ENCODE results near the gene REST.
"Not testable (repeated sequence)": the region's sequence is repeated elsewhere in the genome, so short reads cannot be mapped to it uniquely, and the experiment has no call there.

REST gene

DNA sequence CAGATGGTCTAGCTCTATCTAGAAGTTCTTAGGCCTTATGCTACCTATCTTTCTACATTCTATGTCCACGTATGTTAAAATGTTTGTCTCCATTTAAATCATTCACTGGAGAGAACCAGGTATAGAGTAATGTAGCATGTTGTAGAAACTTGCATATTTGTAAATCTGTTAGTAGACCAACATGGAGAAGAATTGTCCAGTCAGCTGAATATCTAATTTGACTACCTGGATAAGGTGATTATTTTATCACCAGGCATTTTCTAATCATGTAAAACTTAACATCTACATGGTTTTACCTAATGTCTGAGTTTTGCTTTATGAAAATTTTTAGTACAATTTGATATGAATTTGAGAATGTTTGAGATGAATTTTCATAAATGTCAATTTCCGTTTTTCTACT, 19.5 kb downstream of the REST start:
- no peak overlapping the region for H3K4me3 Mint-ChIP-seq
- no peak for DNase-seq
- no peak overlapping the region for H3K27ac Mint-ChIP-seq
- no peaks in the 10 kb centered on the region for H3K9me3 Mint-ChIP-seq
- H3K27me3 Mint-ChIP-seq (ENCODE audit: low read depth, poor library complexity): peaks cover 2% of the 10 kb centered on the region
- TF ChIP-seq, protein P1, sequence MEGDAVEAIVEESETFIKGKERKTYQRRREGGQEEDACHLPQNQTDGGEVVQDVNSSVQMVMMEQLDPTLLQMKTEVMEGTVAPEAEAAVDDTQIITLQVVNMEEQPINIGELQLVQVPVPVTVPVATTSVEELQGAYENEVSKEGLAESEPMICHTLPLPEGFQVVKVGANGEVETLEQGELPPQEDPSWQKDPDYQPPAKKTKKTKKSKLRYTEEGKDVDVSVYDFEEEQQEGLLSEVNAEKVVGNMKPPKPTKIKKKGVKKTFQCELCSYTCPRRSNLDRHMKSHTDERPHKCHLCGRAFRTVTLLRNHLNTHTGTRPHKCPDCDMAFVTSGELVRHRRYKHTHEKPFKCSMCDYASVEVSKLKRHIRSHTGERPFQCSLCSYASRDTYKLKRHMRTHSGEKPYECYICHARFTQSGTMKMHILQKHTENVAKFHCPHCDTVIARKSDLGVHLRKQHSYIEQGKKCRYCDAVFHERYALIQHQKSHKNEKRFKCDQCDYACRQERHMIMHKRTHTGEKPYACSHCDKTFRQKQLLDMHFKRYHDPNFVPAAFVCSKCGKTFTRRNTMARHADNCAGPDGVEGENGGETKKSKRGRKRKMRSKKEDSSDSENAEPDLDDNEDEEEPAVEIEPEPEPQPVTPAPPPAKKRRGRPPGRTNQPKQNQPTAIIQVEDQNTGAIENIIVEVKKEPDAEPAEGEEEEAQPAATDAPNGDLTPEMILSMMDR (IDR thresholded peaks at IDR 0.05): no peak
- H3K4me1 Mint-ChIP-seq: no peaks in the 10 kb centered on the region
- peaks cover 84% of the 10 kb centered on the region for H3K36me3 Mint-ChIP-seq (ENCODE audit: low read depth)

DNA sequence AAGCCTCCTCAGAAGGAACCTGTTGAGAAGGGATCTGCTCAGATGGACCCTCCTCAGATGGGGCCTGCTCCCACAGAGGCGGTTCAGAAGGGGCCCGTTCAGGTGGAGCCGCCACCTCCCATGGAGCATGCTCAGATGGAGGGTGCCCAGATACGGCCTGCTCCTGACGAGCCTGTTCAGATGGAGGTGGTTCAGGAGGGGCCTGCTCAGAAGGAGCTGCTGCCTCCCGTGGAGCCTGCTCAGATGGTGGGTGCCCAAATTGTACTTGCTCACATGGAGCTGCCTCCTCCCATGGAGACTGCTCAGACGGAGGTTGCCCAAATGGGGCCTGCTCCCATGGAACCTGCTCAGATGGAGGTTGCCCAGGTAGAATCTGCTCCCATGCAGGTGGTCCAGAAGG, 22.9 kb downstream of the REST start:
- Mint-ChIP-seq H3K27ac (no peak overlapping the region), H3K36me3 (ENCODE audit: low read depth) (peaks cover 79% of the 10 kb centered on the region), H3K4me1 (no peaks in the 10 kb centered on the region), H3K27me3 (ENCODE audit: low read depth, poor library complexity) (peaks cover 3% of the 10 kb centered on the region), H3K9me3 (no peaks in the 10 kb centered on the region), H3K4me3 (no peak overlapping the region)
- DNase-seq: no peak
- TF ChIP-seq, protein P1 (IDR thresholded peaks at IDR 0.05): no peak

DNA sequence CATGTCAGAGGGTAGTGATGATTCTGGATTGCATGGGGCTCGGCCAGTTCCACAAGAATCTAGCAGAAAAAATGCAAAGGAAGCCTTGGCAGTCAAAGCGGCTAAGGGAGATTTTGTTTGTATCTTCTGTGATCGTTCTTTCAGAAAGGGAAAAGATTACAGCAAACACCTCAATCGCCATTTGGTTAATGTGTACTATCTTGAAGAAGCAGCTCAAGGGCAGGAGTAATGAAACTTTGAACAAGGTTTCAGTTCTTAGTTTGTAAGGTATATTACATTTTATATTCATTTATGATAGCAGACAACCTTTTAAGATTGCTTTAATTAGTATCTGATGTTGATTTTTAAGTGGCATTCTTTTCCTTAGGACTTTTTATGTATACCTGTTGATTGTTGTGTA, 24.2 kb downstream of the REST start:
- DNase-seq: no peak
- no peak overlapping the region for H3K27ac Mint-ChIP-seq
- H3K36me3 Mint-ChIP-seq (ENCODE audit: low read depth): peaks cover 73% of the 10 kb centered on the region
- no peaks in the 10 kb centered on the region for H3K4me1 Mint-ChIP-seq
- no peaks in the 10 kb centered on the region for H3K9me3 Mint-ChIP-seq
- peaks cover 5% of the 10 kb centered on the region for H3K27me3 Mint-ChIP-seq (ENCODE audit: low read depth, poor library complexity)
- no peak overlapping the region for H3K4me3 Mint-ChIP-seq
- TF ChIP-seq, protein P1 (IDR thresholded peaks at IDR 0.05): no peak

DNA sequence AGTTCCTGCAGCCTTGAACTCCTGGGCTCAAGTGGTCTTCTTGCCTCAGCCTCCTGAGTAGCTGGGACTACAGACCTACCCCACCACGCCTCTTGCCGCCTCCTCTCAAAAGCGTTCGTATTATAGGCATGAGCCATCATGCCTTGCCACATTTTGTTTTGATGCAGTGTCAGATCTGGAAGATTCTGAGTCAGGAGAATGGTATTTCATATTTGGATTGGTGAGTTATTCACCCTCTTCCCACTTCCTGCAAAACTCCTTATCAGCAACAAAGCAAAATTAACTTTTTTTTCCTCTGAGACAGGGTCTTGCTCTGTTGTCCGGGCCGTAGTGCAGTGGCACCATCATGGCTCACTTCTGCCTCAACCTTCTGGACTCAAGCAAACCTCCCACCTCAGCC, 29.6 kb downstream of the REST start:
- H3K4me1 Mint-ChIP-seq: no peaks in the 10 kb centered on the region
- peaks cover 6% of the 10 kb centered on the region for H3K27me3 Mint-ChIP-seq (ENCODE audit: low read depth, poor library complexity)
- no peak overlapping the region for H3K4me3 Mint-ChIP-seq
- DNase-seq: no peak
- H3K27ac Mint-ChIP-seq: no peak overlapping the region
- TF ChIP-seq, protein P1 (IDR thresholded peaks at IDR 0.05): no peak
- no peaks in the 10 kb centered on the region for H3K9me3 Mint-ChIP-seq
- peaks cover 51% of the 10 kb centered on the region for H3K36me3 Mint-ChIP-seq (ENCODE audit: low read depth)

DNA sequence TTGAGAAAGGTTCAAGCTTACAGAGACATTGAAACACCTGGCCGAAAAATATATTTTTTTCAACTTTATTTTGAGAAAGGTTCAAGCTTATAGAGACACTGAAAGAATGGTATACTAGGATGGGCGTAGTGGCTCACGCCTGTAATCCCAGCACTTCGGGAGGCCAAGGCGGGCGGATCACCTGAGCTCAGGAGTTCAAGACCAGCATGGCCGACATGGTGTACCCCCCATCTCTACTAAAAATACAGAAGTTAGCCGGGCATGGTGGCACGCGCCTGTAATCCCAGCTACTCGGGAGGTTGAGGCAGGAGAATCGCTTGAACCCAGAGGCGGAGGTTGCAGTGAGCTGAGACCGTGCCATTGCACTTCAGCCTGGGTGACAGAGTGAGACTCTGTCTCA, 32.1 kb downstream of the REST start:
- H3K27me3 Mint-ChIP-seq (ENCODE audit: low read depth, poor library complexity); H3K4me1 Mint-ChIP-seq; H3K4me3 Mint-ChIP-seq; H3K9me3 Mint-ChIP-seq; H3K27ac Mint-ChIP-seq; DNase-seq: not testable (repeated sequence)
- H3K36me3 Mint-ChIP-seq (ENCODE audit: low read depth): peaks cover 33% of the 10 kb centered on the region

DNA sequence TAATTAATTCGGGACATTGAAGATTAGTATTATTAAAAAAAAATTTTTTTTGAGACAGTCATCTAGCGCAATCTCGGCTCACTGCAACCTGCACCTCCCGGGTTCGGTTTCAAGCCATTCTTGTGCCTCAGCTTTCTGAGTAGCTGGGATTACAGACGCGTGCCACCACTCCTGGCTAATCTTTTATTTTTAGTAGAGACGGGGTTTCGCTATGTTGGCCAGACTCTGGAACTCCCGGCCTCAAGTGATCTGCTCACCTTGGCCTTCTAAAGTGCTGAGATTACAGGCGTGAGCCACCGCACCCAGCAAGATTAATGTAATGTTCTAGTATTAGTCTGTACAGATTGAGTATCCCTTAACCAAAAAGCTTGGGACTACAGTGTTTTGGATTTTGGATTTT, 32.7 kb downstream of the REST start:
- DNase-seq: no peak
- no peak overlapping the region for H3K4me3 Mint-ChIP-seq
- no peak overlapping the region for H3K27ac Mint-ChIP-seq
- TF ChIP-seq, protein P1 (IDR thresholded peaks at IDR 0.05): no peak
- no peaks in the 10 kb centered on the region for H3K9me3 Mint-ChIP-seq
- H3K36me3 Mint-ChIP-seq (ENCODE audit: low read depth): peaks cover 27% of the 10 kb centered on the region
- peaks cover 6% of the 10 kb centered on the region for H3K27me3 Mint-ChIP-seq (ENCODE audit: low read depth, poor library complexity)
- no peaks in the 10 kb centered on the region for H3K4me1 Mint-ChIP-seq
